GM19238 (cell line): ENCODE results near the gene PRKCH.
"Not testable (repeated sequence)": the region's sequence is repeated elsewhere in the genome, so short reads cannot be mapped to it uniquely, and the experiment has no call there.

ENCODE experiments used
- DNase-seq: peaks from one replicate; pipeline ENCODE4 v3.0.0; 2011; ENCODE audit warnings: low spot score; ENCODE audit not compliant: insufficient read length

The PRKCH gene

GRCh38 chr14:61308198-61308597, 13.2 kb upstream of the PRKCH start:
- no peak for DNase-seq

- DNase-seq, result not testable (repeated sequence)
Observed at GRCh38 chr14:61308701-61309100, 12.7 kb upstream of the PRKCH start.

GRCh38 chr14:61315313-61315712, 6.1 kb upstream of the PRKCH start:
- DNase-seq, result no peak

- DNase-seq, result no peak
Observed at GRCh38 chr14:61319086-61319485, 2.3 kb upstream of the PRKCH start.

- no peak for DNase-seq
Observed at GRCh38 chr14:61319706-61320105, 1.7 kb upstream of the PRKCH start.

GRCh38 chr14:61320170-61320569, 1.2 kb upstream of the PRKCH start:
- not testable (repeated sequence) for DNase-seq

- DNase-seq, result no peak
Observed at GRCh38 chr14:61320806-61321384, 484 bp upstream of the PRKCH start.

- no peak for DNase-seq
Observed at GRCh38 chr14:61322011-61322798, 826 bp downstream of the PRKCH start.

GRCh38 chr14:61322799-61323290, 1.5 kb downstream of the PRKCH start:
- no peak for DNase-seq

- no peak for DNase-seq
Observed at GRCh38 chr14:61323970-61324369, 2.6 kb downstream of the PRKCH start.

GRCh38 chr14:61325166-61325565, 3.8 kb downstream of the PRKCH start:
- DNase-seq, result no peak

GRCh38 chr14:61326146-61326545, 4.8 kb downstream of the PRKCH start:
- no peak for DNase-seq

GRCh38 chr14:61326847-61327246, 5.5 kb downstream of the PRKCH start:
- DNase-seq, result no peak

- no peak for DNase-seq
Observed at GRCh38 chr14:61328626-61329262, 7.4 kb downstream of the PRKCH start.

- DNase-seq, result no peak
Observed at GRCh38 chr14:61329478-61330051, 8.2 kb downstream of the PRKCH start.

- no peak for DNase-seq
Observed at GRCh38 chr14:61330511-61330910, 9.1 kb downstream of the PRKCH start.

GRCh38 chr14:61331992-61332657, 10.7 kb downstream of the PRKCH start:
- no peak for DNase-seq

GRCh38 chr14:61332658-61333029, 11.3 kb downstream of the PRKCH start:
- no peak for DNase-seq

GRCh38 chr14:61333087-61333486, 11.7 kb downstream of the PRKCH start:
- DNase-seq, result no peak

- no peak for DNase-seq
Observed at GRCh38 chr14:61334197-61334701, 12.9 kb downstream of the PRKCH start.

- DNase-seq, result no peak
Observed at GRCh38 chr14:61335049-61335448, 13.7 kb downstream of the PRKCH start.
